Measurements from ENCODE around the gene MARCHF3. TPM values are rescaled to one million over a fixed set of nuclear protein-coding genes. Genes with fewer than 3 reads are reported as not detected.

Gene MARCHF3
- total RNA-seq, 1 donor from 2014 or later, result 35.7 TPM

DNA sequence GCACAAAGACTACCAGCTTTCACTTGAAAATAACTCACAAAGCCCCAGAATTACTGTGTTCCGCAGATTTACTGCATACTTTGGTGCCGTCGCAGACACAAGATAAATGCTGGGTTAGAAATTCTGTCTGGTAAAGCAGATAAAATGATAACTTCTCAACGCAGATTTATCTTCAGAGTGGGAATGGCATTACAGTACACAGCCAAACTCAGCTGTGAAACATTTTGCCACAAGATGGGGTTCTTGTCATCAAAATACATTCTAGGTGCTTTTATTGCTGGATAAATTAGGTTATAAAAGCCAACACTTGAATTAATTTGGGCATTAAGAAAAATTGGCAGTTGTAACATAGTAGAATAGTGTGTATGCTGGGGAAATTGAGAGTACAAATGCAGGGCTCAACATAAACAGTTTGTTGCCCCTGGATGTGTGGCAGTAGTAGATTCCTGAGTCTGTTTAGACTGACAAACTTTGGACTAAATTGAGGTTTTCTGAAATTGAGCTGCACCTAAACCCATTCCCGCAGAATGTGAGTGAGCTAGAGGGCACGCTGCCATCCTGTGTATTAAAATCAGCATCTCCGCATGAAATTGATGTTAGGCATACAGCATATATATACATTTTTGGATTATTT is 192.3 kb downstream of the MARCHF3 start:
- H3K27ac ChIP-seq (replicated peaks), result no peak overlapping the region
- no peak overlapping the region for H3K4me3 ChIP-seq
- H3K9me3 ChIP-seq (replicated peaks), result no peaks in the 10 kb centered on the region
- DNase-seq, result no peak
- H3K4me1 ChIP-seq, result no peaks in the 10 kb centered on the region
- TF ChIP-seq, protein P1, sequence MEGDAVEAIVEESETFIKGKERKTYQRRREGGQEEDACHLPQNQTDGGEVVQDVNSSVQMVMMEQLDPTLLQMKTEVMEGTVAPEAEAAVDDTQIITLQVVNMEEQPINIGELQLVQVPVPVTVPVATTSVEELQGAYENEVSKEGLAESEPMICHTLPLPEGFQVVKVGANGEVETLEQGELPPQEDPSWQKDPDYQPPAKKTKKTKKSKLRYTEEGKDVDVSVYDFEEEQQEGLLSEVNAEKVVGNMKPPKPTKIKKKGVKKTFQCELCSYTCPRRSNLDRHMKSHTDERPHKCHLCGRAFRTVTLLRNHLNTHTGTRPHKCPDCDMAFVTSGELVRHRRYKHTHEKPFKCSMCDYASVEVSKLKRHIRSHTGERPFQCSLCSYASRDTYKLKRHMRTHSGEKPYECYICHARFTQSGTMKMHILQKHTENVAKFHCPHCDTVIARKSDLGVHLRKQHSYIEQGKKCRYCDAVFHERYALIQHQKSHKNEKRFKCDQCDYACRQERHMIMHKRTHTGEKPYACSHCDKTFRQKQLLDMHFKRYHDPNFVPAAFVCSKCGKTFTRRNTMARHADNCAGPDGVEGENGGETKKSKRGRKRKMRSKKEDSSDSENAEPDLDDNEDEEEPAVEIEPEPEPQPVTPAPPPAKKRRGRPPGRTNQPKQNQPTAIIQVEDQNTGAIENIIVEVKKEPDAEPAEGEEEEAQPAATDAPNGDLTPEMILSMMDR (IDR thresholded peaks at IDR 0.05; ENCODE audit: borderline replicate concordance), result peak; percentile 72
- no peaks in the 10 kb centered on the region for H3K27me3 ChIP-seq (ENCODE audit: low read depth)
- no peaks in the 10 kb centered on the region for H3K36me3 ChIP-seq
- intact Hi-C loops (cut with micrococcal nuclease), result loop anchor here (10.0 kb wide), 1 partner anchor 207 kb away; no protein-coding TSS in a partner anchor

DNA sequence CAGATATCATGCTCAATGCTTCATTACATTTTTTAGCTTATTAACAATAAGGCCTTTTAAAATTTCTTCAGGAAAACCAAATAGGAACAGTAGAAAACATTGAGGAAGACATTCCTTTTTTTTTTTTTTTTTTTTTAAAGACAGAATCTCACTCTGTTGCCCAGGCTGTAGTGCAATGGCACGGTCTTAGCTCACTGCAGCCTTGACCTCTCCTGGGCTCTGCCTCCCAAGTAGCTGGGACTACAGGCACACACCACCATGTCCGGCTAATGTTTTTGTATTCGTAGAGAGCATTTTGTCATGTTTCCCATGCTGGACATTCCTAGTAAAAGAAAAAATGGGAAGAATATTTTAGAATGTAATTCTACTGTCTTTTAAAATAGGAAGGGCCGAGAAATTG is 193.1 kb downstream of the MARCHF3 start:
- H3K27me3 ChIP-seq (ENCODE audit: low read depth), result no peaks in the 10 kb centered on the region
- H3K4me3 ChIP-seq, result no peak overlapping the region
- intact Hi-C loops (cut with micrococcal nuclease), result loop anchor here (10.0 kb wide), 1 partner anchor 208 kb away; no protein-coding TSS in a partner anchor
- H3K9me3 ChIP-seq (replicated peaks), result no peaks in the 10 kb centered on the region
- no peak for DNase-seq
- no peaks in the 10 kb centered on the region for H3K4me1 ChIP-seq
- TF ChIP-seq, protein P1 (IDR thresholded peaks at IDR 0.05; ENCODE audit: borderline replicate concordance), result no peak
- no peak overlapping the region for H3K27ac ChIP-seq (replicated peaks)
- H3K36me3 ChIP-seq, result no peaks in the 10 kb centered on the region

DNA sequence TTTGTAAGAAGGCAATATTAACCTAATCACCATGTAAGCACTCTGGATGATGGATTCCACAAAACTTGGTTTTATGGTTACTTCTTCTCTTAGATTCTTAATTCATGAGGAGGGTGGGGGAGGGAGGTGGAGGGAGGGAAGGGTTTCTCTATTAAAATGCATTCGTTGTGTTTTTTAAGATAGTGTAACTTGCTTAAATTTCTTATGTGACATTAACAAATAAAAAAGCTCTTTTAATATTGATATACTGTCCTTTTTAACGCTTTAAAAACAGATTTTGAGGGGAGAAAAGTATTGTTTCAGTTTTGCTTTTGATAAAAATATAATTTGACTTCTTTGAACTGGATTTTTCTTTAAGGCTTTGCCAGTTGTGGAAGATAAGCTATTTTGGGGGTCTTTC is 193.6 kb downstream of the MARCHF3 start:
- intact Hi-C loops (cut with micrococcal nuclease), result loop anchor here (10.0 kb wide), 1 partner anchor 208 kb away; no protein-coding TSS in a partner anchor
- Histone ChIP-seq H3K36me3 (no peaks in the 10 kb centered on the region), H3K27me3 (ENCODE audit: low read depth) (no peaks in the 10 kb centered on the region), H3K9me3 (replicated peaks) (no peaks in the 10 kb centered on the region), H3K4me3 (no peak overlapping the region), H3K27ac (replicated peaks) (no peak overlapping the region), H3K4me1 (no peaks in the 10 kb centered on the region)
- TF ChIP-seq, protein P1 (IDR thresholded peaks at IDR 0.05; ENCODE audit: borderline replicate concordance), result no peak
- DNase-seq, result no peak

DNA sequence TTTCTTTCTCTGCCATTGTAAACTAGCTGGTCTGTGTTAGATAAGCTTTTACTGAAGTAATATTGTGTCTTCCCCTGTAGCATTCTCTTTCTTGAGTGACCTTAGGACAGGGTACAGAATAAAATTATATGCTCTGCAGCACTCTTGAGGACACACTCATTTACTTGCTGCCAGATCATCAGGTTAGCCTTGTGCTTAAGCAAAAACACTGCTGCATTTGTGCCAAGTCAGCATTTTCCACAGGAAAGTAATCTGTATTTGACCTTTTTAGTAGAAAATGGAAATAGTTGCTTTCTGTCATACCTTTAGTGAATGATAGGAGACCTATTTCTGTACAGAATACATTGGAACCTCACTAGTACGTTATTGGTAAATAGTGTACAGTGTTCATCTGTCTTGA is 199.2 kb downstream of the MARCHF3 start:
- DNase-seq, result no peak
- Histone ChIP-seq H3K4me3 (no peak overlapping the region), H3K27me3 (ENCODE audit: low read depth) (no peaks in the 10 kb centered on the region), H3K4me1 (no peaks in the 10 kb centered on the region), H3K27ac (replicated peaks) (no peak overlapping the region), H3K36me3 (no peaks in the 10 kb centered on the region), H3K9me3 (replicated peaks) (no peaks in the 10 kb centered on the region)
- TF ChIP-seq, protein P1 (IDR thresholded peaks at IDR 0.05; ENCODE audit: borderline replicate concordance), result no peak
- intact Hi-C loops (cut with micrococcal nuclease), result loop anchor here (5.0 to 10.0 kb wide), 2 partner anchors 214 to 481 kb away; no protein-coding TSS in a partner anchor

GRCh38 chr5:126830061-126830460 is 200.3 kb downstream of the MARCHF3 start:
- intact Hi-C loops (cut with micrococcal nuclease), result loop anchor here (5.0 to 10.0 kb wide), 2 partner anchors 215 to 482 kb away; no protein-coding TSS in a partner anchor
- TF ChIP-seq, protein P1 (IDR thresholded peaks at IDR 0.05; ENCODE audit: borderline replicate concordance), result no peak
- Histone ChIP-seq H3K36me3 (no peaks in the 10 kb centered on the region), H3K4me1 (no peaks in the 10 kb centered on the region), H3K4me3 (no peak overlapping the region), H3K27ac (replicated peaks) (no peak overlapping the region), H3K9me3 (replicated peaks) (no peaks in the 10 kb centered on the region), H3K27me3 (ENCODE audit: low read depth) (no peaks in the 10 kb centered on the region)
- DNase-seq, result no peak
